Body of pancreas (tissue), 4 donors: ENCODE measurements around the gene TGFBRAP1.
A peak's percentile ranks its signal among the peaks of the same experiment; 100 is the strongest.

Source experiments
- POLR2A ChIP-seq, 3 donors: fragments of 450-650 bp; IDR thresholded peaks; one replicate each; pipeline ENCODE4 v1.6.1; 2016; ENCODE audit warnings: antibody characterized with exemption in 3 of 3, mild to moderate bottlenecking in 2 of 3
- TF ChIP-seq, protein P1 (sequence below), 7 experiments: fragments of 450-650 bp in 4 of 7; fragments of 200-600 bp in 3 of 7; sonication (generic) in 3 of 7; IDR thresholded peaks; one replicate each; pipeline ENCODE4 v1.5.1; 2016 to 2019; ENCODE audit warnings: antibody characterized with exemption in 7 of 7

DNA sequence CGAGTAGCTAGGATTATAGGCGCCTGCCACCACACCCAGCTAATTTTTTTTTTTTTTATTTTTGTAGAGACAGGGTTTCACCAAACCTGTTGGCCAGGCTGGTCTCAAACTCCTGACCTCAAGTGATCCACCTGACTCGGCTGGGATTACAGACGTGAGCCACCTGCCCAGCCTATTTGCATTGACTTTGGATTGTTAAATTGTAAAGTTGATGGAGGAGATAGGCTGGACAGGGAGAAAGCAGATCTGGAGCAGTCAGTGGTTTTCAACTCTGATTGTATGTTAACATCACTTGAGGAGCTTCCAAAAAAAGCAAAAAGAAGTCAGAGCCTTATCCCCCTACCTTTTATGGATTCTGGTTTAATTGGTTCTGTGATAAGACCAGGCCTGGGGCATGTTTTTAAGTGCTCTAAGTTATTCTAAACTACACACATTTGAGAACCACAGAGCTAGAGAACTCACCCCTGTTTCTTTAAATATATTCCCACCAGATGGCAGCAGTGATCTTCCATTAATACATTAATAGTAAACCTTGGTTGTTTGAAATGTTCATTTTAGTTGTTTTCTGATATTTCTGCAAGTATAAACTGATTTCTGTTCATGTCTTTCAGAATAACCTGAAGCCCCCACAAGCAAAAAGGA is 15.3 kb upstream of the TGFBRAP1 start:
- TF ChIP-seq, protein P1, sequence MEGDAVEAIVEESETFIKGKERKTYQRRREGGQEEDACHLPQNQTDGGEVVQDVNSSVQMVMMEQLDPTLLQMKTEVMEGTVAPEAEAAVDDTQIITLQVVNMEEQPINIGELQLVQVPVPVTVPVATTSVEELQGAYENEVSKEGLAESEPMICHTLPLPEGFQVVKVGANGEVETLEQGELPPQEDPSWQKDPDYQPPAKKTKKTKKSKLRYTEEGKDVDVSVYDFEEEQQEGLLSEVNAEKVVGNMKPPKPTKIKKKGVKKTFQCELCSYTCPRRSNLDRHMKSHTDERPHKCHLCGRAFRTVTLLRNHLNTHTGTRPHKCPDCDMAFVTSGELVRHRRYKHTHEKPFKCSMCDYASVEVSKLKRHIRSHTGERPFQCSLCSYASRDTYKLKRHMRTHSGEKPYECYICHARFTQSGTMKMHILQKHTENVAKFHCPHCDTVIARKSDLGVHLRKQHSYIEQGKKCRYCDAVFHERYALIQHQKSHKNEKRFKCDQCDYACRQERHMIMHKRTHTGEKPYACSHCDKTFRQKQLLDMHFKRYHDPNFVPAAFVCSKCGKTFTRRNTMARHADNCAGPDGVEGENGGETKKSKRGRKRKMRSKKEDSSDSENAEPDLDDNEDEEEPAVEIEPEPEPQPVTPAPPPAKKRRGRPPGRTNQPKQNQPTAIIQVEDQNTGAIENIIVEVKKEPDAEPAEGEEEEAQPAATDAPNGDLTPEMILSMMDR (IDR thresholded peaks at IDR 0.05) = peak in 5 of 7 experiments; percentile 8 to 25 (median 21)
- no peak for TF ChIP-seq POLR2A (IDR thresholded peaks at IDR 0.05)
